ELF-1 (cell line): ENCODE results near the gene WDPCP.
A peak's percentile ranks its signal among the peaks of the same experiment; 100 is the strongest.
"Not testable (repeated sequence)": the region's sequence is repeated elsewhere in the genome, so short reads cannot be mapped to it uniquely, and the experiment has no call there.

ENCODE experiments used
- DNase-seq: peaks from one replicate; pipeline ENCODE4 v3.0.0-alpha.2; 2016; ENCODE audit warnings: low read depth, low spot score

WDPCP gene

DNA sequence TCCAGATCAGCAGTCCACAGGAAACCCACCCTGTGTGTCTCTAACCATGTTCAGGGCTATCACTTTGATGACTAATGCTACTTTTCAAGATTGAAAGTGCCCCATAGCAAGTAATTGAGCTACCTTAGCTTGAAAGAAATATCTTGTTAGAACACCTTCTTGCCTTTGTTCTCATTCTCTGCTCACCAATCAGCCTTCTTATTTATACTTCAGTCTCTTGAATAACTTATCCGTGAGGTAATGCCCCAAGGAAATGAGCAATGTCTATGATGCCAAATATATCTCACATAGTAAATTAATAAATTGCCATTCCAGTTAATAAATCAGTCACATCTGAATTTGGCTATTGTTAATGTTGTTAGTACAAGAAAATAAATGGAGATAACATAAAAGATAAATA, 141.6 kb downstream of the WDPCP start:
- no peak for DNase-seq

DNA sequence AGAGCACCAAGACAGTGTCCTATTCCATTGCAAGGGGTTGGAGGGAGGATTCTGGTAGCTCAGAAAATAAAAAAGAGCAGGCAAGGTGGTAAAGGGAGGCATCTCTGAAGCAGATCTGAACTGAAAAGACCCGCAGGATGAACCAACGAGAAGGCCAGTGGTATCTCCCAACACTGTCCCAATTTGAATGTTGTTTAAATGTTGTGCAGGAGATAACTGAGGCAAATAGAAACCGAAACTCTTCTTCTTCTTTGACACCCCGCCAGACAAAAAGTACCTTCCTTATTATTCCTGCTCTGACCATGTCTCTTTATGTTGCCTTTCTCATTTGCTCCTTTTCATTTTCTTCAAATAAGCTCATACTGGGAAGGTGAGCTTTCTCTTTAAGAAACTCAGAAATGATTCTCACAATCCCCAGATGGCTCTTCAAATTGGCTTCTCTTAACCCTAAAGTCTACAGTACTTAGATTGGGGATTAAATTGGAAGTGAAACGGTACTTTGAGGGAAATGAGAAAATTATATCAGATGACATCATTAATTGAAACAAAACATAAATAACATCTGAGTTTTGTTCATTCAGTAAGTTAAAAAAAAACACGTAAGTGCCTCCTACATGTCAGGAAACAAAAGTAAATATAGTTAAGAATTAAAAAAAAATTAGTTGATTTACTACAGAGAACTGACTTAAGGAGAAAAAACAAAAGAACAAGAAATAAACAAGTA, 143.6 kb downstream of the WDPCP start:
- no peak for DNase-seq

DNA sequence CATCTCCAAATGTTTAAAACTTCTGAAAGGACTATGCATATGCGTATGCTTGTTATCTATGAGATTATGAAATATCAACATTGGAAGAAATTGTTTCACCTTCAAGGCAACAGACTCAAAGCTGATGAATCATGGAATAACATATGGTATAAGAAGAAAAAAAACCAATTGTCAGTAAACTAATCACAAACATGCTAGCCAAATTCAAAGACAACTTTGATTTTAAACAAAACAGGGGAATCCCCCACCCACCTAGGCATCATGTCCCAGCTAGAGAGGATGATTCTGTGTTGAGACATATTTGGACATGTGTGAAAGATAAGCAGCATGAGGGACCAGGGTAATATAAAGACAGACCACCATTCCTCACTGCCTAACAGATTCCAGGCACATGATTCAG, 147.7 kb downstream of the WDPCP start:
- DNase-seq = no peak

DNA sequence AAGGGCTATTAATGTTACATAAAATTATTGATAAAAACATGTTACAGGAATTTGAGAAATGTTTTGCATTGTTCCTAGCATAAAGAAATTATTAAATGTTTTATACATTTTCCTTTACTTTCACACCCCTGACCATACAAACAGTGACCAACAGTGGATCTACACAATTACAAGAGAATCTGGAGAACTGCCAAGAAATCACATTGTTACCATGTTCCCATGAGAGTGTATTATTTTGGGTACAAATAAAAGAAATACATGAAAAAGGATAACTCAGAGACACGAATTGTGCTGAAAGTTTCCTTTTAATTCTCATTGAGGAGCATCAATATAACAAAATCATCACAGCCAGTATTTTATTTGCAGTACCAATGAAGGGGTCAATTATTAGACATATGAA, 150.1 kb downstream of the WDPCP start:
- DNase-seq = no peak

DNA sequence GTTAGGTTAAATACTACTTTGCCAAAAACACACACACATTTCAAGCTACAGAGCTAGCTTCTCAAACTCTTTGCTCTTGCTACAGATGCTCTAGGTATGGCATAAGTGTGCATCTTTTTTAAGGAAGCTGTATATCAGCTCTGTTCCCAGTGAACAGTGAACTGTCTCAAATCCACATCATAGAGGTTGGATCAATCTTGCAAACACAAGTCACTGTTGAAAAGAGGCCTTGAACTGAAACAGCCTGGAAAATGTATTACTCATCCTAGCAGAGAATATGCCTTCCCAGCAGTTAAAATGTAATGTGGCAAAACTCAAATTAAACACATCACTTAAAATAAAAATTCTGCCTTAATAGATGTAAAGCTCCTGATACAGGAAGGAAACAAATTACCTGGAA, 151.8 kb downstream of the WDPCP start:
- DNase-seq = no peak

DNA sequence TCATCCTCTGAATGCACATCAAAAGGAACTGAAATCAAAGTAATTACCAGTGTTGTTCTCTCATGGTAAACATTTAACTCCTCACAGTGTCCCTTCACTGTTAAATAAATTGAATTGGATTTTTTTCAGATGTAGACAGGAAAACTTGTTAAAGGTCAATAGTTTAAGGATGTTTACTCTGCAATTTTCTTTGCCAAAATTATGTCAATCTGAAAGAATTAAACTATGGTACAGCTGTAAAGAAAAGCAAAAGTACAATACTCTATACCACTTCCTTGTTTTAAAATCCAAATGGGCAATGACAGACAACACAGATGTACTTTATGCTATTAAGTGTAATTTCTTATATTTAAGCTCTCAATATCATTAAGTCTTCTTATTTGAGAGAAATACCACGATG, 153.2 kb downstream of the WDPCP start:
- no peak for DNase-seq

DNA sequence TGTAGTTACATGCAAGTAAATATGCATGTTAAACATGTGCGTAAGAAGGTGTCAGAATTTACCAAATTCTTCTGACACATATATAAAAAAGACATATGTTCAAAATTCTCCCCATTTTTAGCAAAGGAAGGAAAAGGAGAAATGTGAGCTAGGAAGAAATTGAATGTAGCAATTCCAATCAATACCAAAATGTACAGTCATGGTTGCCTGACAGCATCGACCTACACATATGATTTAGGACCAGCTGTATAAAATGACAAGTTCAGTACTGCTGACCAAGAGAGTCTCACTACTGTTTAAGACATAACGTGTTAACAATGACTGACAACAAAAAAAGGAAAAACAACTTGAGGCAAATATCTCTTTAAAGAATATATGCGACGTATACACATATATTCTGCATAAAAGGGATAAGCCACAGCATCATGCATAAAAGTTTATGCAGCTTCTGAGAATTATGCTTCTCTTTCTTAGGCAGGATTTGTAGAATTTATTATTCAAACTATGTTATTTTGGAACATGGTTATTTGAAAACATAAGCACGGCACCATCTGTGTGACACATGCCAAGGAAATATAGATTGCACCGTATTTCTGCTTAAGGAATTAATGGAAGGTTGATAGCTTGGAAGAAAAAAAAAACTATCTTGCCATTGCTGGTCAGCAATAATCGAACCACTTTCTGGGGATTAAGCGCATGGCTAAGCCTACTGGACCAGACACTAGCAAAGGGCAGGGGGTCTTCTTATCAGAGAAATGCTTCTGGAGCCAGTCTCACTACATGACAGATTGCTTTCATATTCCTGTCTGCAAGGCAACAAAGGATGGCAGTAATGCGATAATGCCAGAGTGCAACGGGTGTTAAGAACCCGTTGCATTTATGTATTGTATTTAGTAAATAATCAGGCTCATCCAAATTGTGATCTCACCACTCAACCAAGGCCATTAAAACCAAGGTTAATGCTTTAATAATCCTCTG, 154.0 kb downstream of the WDPCP start:
- DNase-seq = no peak

DNA sequence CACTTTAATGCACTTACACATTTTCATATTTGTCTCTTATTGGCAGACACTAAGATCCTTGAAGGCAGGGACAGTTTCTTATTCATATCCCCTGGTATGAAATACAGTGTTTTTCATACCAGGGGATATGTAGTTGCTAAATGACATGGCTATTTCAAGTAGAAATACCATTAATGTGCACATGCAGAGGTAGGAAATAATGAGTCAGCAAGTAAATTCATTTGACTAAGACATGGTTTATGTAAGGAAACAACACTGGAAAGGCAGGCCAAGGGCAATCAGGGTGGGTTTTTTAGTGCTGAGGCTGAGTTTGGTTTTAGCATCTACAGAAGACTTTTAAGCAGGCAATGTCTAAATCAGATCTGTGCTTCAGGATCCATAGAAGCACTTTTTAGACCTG, 155.9 kb downstream of the WDPCP start:
- no peak for DNase-seq

DNA sequence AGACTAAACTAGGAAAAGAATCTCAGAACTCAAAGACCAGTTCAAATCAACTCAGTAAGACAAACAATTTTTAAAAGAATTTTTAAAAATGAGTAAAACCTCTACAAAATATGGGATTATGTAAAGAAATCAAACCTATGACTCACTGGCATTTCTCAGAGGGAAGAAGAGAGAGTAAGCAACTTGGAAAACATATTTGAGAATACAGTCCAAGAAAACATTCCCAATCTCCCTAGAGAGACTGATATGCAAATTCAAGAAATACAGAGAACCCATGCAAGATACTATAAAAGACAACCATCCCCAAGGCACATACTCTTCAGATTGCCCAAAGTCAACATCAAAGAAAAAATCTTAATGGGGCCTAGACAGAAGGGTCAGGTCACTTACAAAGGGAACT, 162.7 kb downstream of the WDPCP start:
- DNase-seq = no peak

DNA sequence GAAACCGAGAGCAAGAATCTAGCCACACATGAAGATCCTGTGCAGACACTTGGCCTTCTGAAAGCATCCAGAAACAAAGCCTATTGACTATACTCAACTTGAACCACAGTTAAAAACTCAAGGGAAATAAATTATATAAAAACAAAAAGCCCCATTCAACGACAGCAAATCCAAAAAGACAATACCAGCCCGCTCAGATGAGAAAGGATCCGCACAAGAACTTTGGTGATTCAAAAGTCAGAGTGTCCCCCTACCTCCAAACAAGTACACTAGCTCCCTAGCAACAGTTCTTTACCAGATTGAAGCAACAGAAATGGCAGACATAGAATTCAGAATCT, 163.2 kb downstream of the WDPCP start:
- no peak for DNase-seq

DNA sequence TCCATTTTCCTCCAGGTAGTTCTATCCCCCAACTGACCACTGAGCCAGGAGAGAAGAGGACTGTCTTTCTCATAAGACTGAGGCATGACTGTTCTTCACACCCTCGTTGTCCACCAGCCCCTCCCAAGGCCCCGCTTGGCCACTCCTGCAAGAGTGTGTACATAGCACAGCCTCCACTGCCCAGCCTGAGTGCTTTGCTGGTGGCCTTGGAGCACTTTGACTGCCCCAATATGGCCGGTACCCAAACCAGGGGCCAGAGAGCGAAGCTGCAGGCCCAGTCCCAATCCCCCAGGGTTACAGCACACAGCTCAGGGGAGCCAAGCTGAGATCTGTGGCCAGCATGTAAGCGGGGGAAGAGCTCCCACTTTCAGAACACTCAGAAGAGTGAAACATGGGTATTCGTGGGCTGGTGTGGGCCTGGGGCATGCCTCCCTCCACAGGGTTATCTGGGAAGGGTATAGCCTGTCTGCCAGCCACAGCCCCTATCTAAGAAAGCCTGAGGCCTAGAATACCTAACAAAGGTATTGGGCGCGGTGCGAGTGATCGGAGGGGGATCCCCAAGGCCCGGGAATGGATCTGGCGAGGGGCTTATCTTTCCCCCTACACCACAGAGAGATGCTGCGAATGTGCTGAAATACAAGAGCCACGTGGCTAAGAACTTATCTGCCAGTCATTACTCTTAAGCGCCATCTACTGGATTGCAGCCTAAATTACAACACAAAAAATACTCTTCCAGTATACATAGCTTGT, 163.8 kb downstream of the WDPCP start:
- DNase-seq = peak; percentile 49

DNA sequence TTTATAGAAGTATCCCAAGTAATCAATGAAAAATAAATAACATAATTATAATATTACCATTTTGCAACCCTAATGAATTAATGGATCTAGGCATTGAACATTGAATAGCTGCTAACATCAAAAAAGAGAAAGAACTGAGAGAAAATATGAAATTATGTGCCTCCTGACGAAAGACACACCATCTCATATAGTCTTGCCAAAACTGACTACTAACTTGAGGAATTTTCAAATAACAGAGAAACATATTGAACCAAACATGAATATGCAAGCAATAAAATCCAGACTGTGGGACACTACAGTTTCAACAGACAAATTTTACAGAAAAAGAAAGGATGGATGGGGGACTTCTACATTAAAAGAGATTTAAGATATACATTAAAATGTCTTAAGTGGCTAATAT, 165.7 kb downstream of the WDPCP start:
- no peak for DNase-seq

DNA sequence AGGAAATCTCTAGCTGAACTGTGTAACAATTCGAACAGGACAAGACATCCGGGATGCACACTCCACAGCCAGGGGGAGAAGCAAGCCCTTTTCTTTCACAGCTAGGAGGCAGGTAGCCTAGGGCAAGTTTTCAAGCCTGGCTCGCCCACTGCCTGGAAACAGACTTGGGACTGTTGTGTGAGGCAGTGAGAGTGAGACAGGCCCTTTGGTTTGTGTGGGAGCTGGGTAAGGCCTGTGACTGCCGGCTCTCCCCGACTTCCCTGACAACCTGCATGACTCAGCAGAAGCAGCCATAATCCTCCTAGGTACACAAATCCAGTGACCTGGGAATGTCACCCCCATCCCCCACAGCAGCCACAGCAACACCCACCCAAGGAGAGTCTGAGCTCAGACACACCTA, 179.7 kb downstream of the WDPCP start:
- DNase-seq = peak; percentile 46

DNA sequence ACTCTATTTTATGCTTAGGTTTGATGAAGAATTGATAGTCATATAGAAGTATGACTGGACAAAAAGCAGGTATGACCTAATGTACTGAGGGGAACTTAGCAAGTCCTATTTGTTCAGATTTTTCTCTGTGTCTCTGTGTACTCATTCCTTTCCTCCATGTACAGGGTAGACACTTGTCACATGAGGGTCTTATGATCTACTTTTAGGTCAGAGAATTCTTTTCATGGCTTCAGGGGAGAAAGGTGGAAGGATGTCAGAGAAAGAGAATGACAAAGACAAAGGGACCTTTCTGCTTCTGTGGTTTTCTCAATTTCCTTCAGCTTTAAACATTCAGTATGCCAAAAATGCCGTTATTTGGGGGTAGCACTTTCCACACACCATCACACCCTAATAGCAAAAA, 181.6 kb downstream of the WDPCP start:
- no peak for DNase-seq

DNA sequence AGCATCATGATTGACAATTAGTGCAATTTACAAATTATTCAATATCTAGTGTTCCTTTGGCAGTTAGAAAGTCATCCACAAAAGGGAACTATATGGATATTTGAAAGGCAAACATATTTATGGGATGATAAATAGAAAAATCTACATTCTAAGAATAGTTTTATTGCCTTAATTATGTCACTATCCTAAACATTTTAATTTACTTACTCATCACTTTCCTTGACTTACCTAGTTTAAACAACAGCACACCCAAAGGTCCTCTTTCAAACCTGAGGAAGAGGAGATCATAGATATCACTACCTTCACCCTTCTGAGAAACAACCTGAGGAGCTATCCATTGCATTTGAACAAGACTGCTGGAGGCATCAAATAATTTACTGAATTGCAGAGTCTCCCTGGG, 184.5 kb downstream of the WDPCP start:
- no peak for DNase-seq

DNA sequence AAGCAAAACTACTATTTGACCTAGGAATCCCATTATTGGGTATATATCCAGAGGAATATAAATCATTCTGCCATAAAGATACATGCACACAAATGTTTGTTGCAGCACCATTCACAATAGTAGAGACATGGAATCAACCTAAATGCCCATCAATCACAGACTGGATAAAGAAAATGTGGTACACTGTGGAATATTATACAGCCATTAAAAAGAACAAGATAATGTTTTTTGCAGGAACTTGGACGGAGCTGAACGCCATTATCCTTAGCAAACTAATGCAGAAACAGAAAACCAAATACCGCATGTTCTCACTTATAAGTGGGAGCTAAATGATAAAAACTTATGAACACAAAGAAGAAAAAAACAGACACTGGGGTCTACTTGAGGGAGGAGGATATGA, 185.4 kb downstream of the WDPCP start:
- not testable (repeated sequence) for DNase-seq

DNA sequence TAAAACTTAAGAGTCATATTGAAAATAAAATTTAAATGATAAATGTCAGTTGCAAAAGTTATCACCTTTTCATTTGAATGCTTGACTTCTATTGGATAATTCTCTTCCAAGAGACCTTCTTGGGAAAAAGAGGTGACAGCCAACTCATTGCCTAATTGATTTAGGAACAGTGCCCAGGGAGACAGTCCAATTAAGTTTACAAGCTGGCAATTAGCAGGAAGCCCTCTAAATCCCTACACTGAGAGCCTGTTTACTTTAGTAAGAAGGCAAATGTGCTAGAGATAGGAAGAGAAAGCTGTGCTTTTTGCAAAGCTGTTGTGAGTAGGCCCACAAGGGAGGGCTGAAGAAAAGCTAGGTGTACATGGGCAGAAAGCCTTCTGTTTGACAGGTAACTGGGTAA, 189.1 kb downstream of the WDPCP start:
- DNase-seq = no peak

DNA sequence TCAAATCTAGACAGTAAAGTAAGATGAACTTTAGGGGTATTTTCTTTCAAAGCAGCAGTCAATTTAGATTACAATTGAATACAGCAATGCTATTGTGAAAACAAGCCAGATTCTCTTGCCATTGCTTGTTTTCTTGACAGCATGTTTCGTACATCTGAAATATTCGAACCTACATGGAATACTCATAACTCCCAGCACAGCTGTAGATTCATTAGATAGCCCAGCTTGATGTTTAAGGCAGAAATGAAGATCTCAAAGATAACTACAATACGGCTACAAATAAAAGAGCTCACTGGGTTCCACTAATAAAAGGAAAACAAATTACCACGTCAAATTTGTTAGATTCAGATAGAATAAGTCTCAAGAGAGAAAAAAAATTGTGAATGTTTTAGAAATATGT, 208.8 kb downstream of the WDPCP start:
- no peak for DNase-seq

DNA sequence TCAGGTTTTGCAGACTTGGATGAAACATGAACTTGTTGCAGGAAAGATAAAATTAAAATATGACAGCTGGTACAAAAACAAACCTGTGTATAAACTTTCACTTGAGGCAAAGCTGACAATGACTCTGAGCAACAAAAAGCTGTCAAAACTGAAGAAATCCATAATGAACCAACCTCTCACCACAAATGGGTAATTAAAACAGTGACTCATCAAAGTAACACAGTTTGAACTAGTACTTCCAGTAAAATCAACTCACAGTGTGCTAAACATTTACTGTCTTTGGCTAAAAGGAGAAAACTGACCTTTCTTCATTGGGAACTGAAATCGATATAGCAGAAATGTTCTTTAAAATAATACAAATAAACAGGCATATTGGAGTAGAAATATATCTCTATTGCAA, 209.7 kb downstream of the WDPCP start:
- DNase-seq = no peak

DNA sequence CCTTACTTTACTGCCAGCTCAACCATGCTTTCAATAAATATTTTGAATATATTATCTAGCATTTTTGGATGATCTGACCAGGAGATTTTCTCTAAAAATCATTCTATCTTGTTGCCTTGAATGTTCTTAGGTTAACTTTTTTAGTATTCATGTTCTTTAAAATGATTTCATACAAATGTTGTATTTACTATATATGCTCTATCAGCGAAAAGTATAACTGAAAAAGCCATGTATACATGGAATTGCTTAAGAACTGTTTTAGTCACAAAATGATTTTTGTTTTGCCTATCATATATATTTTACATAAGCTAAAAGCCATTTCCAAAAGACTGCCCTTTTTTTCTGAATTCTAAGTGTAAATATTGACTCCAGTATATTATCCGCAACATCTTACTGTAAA, 213.9 kb downstream of the WDPCP start:
- DNase-seq = no peak

DNA sequence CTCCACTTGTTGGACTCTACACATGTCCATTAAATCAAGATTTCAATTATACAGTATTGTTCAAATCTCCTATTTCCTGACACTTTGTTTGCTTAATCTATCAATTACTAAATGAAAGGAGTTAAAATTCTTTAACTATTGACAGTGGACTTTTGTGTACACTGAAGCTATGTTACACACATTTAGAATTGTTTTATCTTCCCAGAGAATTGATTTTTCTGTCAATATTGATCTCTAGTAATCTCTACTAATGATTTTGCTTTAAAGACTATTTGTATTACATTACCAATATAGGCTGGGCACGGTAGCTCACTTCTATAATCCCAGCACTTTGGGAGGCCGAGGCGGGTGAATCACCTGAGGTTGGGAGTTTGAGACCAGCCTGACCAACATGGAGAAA, 215.7 kb downstream of the WDPCP start:
- DNase-seq = no peak

DNA sequence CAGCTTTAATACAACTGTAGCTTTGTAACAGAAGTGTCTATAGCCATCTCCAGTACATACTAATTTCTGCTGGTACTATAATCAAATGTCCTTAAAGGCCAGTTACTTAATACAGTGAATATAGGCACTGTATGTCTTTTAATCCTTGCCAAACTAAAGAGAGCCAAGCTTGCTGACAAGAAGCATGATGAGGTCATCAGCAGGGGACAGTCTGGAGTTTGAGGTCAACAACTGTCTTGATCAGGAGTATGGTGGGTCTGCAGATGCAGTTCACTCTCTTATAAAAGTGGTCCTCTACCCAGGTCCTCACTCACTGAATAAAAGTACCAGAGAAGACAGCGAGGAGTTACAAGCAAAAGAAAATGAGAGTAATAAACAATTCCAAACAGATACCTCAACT, 219.1 kb downstream of the WDPCP start:
- no peak for DNase-seq
